ENCODE data around the gene DDAH1. TPM values are rescaled to one million over a fixed set of nuclear protein-coding genes. Genes with fewer than 3 reads are reported as not detected.
"Not testable (repeated sequence)": the region's sequence is repeated elsewhere in the genome, so short reads cannot be mapped to it uniquely, and the experiment has no call there.

Gene DDAH1
- total RNA-seq, 1 experiment from 2014 or later: 19.0 TPM

DNA sequence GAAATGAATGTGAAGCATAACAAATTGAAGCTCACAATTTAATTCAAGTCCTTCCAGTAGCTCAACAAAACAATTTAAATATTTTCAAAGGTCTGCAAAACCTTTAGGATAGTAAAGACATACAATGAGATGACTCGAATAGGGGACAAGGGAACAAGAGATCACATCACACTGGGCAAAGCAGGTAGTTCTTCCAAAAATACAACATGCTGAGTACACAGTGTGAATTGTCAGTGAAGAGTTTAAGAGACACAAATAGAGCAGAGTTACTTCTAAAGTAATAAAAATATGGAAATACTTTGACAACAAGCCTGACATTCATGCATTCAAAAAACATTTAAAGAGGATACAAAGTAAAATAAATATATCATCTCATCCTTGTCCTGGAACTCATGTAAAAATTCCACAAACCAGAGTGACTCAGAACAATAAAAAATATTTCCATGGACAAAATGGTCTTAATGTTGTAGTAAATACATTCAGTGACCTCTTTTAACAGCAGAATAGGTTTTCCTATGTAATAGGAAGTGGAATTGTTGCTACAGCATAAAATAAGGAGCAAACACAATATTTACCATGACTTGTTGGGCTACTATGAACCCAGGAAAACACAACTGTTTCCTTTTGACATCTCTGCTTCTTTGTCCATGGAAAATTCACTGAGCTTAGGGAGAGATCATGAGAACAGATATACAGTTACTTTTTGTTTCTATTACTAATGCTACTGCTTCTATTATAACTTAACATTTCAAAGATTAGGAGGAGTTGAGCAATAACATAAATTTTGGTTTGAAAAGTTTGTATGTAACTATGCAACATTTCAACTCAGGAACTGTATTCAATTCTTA is 104.9 kb downstream of the DDAH1 start:
- DNase-seq (ENCODE audit: low spot score): no peak

DNA sequence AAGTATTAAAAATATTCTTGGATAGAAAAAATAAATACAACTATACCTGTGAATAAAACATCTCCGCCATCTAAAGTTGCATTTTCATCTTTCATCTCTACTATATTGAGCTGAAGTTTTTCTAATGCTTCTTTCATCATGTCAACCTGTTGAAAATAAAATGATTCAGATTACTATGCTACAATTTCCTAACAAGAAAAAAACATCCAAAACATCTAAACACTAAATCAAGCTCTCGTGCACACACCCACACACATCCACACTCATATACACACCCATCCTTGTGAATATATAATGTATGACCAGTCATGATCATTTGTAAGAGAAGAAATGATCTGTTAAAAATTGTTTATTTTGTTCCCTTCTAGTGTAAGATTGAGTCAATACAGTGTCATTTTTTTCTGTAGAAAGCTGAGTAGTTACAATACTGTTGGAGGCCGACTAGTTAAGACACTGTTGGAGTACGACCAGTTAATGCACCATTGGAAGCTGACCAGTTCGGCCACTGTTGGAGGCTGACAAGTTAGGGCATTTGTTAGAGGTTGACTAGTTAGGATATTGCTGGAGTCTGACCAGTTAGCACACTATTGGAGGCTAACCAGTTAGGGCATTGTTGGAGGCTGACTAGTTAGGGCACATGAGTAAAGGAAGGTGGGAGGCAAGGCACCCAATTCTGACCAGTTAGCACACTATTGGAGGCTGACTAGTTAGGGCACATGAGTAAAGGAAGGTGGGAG is 106.1 kb downstream of the DDAH1 start:
- no peak for DNase-seq (ENCODE audit: low spot score)

DNA sequence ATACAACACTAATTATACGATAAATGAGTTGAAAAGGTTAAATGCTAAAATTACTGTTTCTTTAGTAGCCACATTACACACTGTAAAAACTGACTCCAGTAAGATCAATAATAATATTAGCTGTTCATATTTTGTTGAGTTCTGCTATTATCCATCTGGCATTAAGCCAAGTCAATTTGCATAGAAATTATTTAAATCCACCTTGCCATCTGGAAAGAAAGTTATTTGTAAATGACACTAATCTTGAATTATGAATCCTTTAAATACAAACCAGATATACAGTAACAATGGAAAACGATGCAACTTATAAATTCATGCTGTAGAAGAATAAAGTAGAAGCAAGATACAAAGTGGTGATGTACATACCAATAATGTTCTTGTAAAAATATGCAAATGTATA is 107.1 kb downstream of the DDAH1 start:
- DNase-seq (ENCODE audit: low spot score): no peak

DNA sequence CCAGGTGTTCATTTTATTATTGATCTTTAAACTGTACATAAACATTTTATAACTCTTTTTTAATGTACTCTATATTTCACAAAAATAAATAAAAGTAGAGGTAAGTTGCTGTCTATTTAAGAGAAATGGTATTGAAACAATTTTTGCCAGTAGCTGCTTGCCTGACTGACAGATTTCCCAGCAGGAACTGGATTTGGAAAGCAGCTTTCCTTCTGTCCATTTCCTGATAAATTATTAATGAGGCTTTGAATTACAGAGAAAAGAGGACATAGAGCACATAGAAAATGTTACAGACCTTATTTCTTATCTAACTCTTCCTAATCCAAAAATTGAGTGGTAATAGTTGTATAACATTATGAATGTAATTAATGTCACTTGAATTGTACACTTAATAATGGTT is 108.8 kb downstream of the DDAH1 start:
- DNase-seq (ENCODE audit: low spot score): no peak

DNA sequence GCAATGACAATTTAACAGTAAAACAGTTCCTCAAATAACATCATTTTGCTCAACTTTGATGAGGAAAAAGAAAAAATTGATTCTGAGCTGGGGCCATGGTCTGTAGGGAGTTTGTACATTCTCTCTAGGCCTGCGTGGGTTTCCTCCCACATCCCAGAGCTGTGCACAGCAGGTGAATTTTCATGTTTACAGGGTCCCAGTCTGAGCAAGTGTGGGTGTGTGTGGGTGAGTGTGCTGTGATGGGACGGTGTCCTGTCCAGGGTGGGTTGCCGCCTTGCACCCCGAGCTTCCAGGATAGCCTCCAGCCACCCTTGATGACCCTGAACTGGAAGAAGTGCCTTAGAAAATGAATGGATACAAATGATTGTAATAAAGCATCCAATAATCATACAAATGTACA is 112.9 kb downstream of the DDAH1 start:
- no peak for DNase-seq (ENCODE audit: low spot score)

DNA sequence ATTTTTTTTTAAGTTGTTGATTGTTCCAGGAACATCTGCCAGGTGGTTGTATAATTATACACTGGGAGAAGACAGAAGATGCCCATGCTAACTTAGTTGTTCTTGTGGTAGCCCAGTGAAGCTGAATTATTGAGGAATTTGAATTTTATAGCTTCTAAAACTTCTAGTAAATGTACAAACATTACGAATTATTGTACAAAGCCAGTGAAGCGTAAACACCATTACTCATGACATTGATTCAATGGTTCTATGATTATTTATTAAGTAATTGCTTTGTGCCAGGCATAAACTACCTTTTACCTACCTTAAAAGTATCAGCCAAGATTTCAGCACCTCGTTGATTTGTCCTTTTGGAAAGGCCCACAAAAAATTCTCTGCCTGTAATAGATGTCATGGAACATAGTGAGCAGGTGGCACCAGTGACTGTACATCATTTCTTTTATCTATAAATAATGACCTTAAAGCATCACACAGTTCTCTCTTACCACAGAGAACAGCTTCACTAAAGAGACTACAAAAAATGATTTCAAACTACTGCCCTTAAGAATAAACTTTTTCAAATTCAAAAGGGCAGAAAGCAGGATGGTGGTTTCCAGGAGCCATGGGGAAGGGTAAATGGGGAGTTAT is 113.6 kb downstream of the DDAH1 start:
- no peak for DNase-seq (ENCODE audit: low spot score)

DNA sequence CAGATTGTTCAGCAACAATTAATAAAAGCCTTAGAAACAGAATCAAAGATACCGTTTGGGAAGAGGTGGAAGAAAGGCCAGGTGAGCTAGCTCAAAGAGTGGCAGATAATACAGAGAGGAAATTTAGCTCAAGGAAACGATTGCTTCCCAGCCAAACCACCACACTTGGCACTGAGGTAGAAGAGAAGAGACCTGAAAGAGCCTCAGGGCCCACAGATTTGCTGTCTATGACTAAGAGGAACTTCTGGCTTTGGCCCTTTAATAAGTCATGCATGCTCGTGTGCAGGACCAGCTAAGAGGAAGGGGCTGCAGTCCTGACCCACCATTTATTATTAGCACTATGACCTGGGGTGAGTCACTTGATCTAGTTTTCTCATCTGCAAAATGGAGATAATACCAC is 115.7 kb downstream of the DDAH1 start:
- DNase-seq (ENCODE audit: low spot score): no peak

DNA sequence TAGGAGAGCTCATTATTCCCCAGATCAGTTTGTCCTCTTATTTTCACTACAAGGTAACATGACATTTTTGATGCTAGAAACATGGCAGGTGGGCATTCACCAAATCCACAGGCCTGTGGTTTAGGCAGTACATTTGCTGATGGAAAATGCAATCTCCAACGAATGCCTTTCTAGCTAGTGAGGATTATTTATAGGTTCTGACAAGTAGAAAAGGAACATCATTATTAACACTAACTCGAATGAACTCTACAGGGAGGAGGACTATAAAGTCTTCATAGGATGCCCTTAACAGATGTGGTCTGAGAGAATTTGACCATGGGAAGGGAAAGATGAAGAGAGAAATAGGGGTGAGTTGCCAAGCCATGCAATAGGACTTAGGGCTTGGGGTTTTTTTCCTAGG is 117.1 kb downstream of the DDAH1 start:
- no peak for DNase-seq (ENCODE audit: low spot score)

DNA sequence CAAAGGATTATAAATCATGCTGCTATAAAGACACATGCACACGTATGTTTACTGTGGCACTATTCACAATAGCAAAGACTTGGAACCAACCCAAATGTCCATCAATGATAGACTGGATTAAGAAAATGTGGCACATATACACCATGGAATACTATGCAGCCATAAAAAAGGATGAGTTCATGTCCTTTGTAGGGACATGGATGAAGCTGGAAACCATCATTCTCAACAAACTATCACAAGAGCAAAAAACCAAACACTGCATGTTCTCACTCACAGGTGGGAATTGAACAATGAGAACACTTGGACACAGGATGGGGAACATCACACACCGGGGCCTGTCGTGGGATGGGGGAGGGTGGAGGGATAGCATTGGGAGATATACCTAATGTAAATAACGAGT is 117.7 kb downstream of the DDAH1 start:
- DNase-seq (ENCODE audit: low spot score): not testable (repeated sequence)

DNA sequence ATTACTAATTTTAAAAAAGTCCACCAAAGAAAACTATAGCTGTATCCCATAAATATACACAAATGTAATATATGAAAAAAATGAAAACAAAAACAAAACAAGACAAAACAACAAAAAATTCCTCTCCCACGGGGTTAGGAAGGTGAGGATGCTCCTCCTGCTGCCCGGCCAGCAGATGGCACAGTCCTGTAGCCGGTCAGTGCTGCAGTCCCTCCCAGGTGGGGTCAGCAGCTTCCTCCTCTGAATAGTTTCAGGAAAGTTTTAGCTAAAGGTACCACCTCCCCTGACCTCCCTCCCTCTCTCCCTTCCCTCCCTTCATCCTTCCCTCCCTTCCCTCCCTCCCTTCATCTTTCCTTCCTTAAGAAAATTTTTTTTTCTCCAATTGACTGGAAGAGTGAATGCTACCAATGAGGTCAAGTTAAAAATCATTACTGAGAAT is 120.7 kb downstream of the DDAH1 start:
- DNase-seq (ENCODE audit: low spot score): peak; percentile 68

DNA sequence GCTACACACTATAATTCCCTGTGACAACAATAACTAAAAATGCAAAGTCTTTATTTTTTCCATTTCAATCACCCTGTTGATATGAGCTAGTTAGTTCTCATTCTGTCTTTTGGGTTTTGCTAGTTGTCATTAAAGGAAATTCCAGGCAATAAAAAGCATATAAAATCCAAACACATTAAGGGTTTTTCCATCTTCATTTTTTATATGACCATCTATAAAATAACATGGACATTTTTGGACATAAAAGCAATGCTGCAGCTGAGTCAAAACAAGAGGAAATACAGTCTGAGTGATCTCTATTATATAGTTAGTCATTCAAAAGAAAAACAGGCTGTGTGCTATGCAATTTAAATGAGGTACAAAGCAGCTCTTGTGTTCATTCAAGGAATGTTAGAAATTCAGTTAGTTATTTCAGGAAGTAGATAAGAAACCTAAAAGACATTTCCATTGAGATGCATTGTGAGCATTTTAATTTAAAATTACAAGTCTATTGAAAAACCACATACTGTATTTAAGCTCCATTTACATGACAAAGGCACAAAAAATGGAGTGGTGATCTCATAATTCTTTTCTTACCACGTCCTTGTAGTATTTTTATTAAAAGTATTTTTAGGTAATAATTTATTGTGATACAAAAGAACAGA is 121.2 kb downstream of the DDAH1 start:
- peak; percentile 81 for DNase-seq (ENCODE audit: low spot score)

DNA sequence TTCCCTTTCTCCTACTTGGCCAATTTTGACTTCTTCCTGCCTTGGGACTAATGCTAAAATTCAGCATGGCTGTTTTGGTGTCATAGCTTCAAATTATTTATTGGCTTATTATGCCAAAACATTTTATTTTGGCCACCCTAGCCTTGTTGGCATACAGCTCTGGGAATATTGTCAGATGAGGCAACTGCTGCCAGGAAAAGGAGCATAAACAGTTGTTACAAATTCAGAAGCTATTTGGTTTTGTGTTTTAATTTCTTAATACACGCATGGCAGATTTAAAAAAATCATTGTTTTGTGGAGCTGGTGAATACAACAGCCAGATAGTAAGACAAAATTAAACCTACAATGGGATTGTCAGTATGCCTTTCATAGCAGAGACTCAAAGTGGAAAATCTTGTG is 121.7 kb downstream of the DDAH1 start:
- DNase-seq (ENCODE audit: low spot score): no peak

DNA sequence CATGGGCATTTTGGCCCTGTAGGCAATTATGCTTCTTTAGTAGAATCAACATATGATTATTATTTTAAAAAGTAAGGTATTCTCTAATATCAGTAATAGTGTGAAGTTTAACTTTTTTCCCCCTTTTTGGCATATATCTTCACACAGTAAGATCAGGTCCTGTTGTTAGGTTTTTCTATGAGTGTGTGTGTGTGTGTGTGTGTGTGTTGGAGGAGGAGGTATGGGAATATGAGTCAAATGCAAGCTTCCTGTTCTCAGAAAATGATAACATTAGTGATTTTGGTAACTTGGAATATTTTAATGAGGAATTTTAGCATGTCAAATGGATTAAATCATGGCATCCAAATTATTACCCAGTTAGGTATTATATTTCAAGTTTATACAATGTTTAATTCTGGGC is 122.8 kb downstream of the DDAH1 start:
- DNase-seq (ENCODE audit: low spot score): no peak

DNA sequence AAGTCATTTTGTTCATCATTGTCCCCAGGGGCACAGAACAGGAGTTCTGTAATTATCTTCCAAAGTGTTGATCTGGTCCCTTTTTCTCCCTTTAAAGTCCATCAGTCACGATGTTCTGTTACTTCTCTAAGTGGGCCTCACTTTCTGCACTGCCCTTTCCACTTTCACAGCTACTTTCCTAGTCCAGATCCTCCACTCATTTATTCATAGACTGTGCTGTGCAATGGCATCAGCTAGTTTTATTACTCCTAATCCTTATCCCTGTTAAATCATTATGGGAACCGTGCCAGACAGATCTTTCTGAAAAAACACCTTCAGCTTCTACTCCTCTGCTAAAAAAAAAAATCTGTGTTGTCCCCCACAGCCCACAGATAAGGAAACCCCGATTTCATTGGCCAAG is 124.5 kb downstream of the DDAH1 start:
- DNase-seq (ENCODE audit: low spot score): no peak

DNA sequence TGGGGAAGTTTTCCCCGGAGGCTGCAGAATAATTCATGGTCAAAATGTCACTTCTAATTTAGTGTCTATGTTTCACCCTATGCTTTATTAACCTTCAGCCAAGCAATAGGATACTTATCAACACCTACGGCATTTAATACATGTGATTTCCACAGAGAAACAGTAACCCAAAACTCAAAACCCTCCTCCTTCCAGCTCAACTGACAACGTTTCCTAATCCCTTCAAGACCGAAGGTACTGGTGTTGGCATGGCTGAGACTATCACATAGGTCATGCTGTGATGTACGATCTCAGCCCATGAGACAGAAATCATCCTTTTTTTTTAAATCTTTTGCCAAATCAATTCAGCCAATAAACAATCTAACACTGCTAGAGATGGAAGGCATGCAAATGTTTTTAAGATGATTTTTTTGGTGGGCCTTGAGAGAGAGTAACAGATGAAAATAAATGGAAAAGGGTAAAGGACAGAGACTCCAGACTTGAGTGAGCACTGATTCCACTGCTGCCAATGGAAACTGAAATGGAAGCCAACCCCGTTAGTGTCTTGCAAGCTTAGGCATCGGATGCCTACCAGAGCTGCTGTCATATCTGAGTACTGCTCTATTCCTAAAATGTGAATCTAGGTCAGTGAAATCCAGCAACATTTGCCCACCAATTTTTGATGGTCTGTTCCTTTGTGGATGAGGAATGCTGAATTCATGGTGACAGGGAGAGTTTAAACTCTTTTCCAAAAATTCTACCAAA is 125.1 kb downstream of the DDAH1 start:
- DNase-seq (ENCODE audit: low spot score): no peak

DNA sequence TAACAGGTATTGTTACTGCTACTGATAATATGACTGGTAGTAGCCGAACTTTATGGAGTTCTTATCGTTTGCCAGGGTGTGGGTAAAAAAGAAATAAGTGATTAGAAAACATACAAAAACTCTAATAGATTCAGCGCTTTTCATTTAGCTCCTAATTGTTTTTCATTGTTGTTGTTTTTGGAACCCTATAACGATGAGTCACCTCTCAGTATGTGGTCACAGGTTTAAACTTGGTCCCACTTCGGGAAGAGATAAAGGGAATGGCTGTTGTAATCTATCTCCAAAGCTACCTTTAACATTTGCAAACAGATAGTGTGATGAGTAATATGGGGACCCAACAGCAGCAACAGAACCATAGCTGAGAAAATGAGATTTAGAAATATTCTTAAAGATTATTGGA is 125.9 kb downstream of the DDAH1 start:
- DNase-seq (ENCODE audit: low spot score): peak; percentile 71

DNA sequence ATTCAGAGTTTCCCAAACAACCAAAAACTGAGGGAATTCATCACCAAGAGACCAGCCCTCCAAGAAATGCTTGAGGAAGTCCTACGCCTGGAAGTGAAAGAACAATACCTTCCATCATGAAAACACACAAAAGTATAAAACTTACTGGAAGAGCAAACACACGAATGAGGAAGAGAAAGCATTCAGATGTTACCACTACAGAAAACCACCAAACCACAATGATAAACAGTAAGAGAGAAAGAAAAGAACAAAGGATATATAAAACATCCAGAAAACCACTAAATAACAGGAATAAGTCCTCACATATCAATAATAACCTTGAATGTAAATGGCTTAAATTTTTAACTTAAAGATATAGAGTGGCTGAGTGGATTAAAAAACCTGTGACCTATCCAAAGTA is 130.0 kb downstream of the DDAH1 start:
- DNase-seq (ENCODE audit: low spot score): no peak

DNA sequence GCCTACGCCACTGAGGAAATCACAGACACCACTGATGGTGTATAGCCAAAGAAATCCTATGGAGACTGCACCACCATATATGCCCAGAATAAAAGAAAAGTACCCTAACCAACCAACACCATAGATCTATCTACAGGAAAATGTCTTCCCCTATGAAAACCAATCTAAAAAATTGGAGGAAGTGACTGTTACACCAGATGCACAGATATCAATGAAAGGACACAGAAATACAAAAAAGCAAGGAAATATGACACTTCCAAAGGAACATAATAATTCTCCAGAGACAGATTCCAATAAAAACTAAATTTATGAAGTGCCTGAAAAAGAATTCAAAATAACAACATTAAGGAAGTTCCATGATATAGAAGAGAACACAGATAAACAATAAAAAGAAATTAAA is 131.8 kb downstream of the DDAH1 start:
- DNase-seq (ENCODE audit: low spot score): no peak

DNA sequence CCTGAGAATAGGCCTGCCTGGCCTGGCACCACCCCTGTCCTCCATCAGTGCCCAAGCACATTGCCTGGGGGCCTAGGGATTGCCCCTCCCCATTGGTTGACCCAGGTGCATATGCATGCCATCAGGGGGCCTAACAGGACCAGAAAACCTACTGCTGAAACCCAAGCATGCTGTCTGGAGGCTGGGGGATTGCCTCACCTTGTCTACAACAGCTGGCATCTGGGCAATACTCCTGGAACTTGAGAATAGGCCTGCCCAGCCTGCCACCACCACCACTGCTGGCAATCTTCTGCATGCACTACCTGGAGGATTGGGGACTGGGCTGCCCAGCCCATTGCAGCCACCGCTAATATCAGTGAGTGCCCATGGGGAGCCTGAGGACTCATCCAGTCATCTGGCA is 132.4 kb downstream of the DDAH1 start:
- DNase-seq (ENCODE audit: low spot score): no peak

DNA sequence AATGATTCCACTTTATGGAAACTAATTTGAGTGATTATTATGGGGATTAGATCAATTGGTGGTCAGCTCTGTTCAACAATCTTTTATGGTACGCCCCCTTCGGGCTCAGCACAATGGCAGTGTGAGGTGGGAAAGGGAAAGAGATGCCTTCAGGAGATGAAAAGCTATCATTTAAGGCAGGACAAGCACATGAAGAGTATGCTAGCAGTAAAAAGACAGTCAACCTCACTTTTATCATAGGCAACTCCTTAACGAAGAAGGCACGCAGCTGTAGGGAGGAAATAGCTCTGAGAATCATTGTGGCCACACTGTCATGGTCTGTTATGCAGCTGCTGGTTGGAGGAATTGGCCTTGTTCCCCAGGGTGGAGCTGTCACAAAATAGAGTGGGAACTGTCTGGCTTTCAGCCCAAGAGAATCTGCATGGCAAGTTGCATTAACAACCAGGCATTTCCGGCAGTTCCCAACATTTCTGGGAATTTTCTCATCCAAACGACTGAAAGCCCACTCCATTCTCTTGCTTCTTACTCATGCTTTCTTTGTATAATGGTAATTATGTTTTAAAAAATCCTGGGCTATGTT is 134.2 kb downstream of the DDAH1 start:
- DNase-seq (ENCODE audit: low spot score): peak; percentile 93

DNA sequence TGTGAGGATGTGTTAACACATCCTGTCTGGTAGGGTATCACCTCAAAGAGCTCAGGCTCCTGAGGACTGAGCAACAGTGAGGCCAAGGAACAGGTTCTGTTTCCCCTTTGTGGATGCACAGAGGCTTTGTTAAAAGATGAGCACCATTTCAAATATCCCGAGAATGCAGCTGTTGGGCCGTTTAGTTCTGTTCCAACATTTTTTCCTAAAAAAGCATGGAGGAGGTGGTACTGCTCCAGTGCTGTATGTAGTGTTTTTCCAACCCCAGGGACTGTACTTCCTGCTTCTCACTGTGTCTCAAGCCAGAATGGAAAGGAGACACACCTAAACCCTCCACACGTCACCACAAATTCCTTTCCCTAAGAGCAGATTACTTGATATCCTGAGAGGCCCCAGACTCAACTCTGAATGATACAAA is 134.7 kb downstream of the DDAH1 start:
- peak; percentile 87 for DNase-seq (ENCODE audit: low spot score)
